ENCODE data around the gene GABRR3. TPM values are rescaled to one million over a fixed set of nuclear protein-coding genes. Genes with fewer than 3 reads are reported as not detected.

GABRR3 gene
- total and polyA plus RNA-seq, 5 donors = not detected

- 74% methylated on average over 3 of the region's 3 CpGs for WGBS
These were observed 3.8 kb upstream of the GABRR3 start for GRCh38 chr3:98038876-98039275.

GRCh38 chr3:98038286-98038685 is 3.2 kb upstream of the GABRR3 start:
- no peaks in the 10 kb centered on the region for H3K9me3 ChIP-seq (ENCODE audit: control insufficient read depth, low read length)
- H3K27me3 ChIP-seq (ENCODE audit: control insufficient read depth, insufficient read depth) = no peaks in the 10 kb centered on the region
- DNase-seq (no peak), ATAC-seq (no peak)
- H3K4me3 ChIP-seq (ENCODE audit: low read length) = no peak overlapping the region
- 62% methylated on average over 3 of the region's 3 CpGs for WGBS
- no peak overlapping the region for H3K27ac ChIP-seq (ENCODE audit: low read length)
- no peaks in the 10 kb centered on the region for H3K4me1 ChIP-seq (ENCODE audit: control insufficient read depth, insufficient read depth, low read length)
- intact Hi-C loops (cut with DNase I) = loop anchor here in 3 of 4 donors (2.0 to 5.0 kb wide), 2 partner anchors 289 to 293 kb away; no protein-coding TSS in a partner anchor

More at GRCh38 chr3:98038876-98039275, 3.8 kb upstream of the GABRR3 start:
- Histone ChIP-seq H3K4me3 (ENCODE audit: low read length) (no peak overlapping the region), H3K27me3 (ENCODE audit: control insufficient read depth, insufficient read depth) (no peaks in the 10 kb centered on the region), H3K9me3 (ENCODE audit: control insufficient read depth, low read length) (no peaks in the 10 kb centered on the region), H3K4me1 (ENCODE audit: control insufficient read depth, insufficient read depth, low read length) (no peaks in the 10 kb centered on the region), H3K27ac (ENCODE audit: low read length) (no peak overlapping the region)
- intact Hi-C loops (cut with DNase I) = loop anchor here in 3 of 4 donors (2.0 to 5.0 kb wide), 2 partner anchors 288 to 292 kb away; no protein-coding TSS in a partner anchor
- ATAC-seq = no peak
- no peak for DNase-seq

GRCh38 chr3:98034486-98034885 is 629 bp downstream of the GABRR3 start:
- intact Hi-C loops (cut with DNase I) = no loop called here

GRCh38 chr3:98034036-98034435 is 1.1 kb downstream of the GABRR3 start:
- ATAC-seq = no peak
- Histone ChIP-seq H3K9me3 (ENCODE audit: control insufficient read depth, low read length) (no peaks in the 10 kb centered on the region), H3K4me1 (ENCODE audit: control insufficient read depth, insufficient read depth, low read length) (no peaks in the 10 kb centered on the region), H3K27ac (ENCODE audit: low read length) (no peak overlapping the region), H3K4me3 (ENCODE audit: low read length) (no peak overlapping the region), H3K27me3 (ENCODE audit: control insufficient read depth, insufficient read depth) (no peaks in the 10 kb centered on the region)
- no peak for DNase-seq
- 59% methylated on average over 2 of the region's 2 CpGs for WGBS
- intact Hi-C loops (cut with DNase I) = no loop called here

More at GRCh38 chr3:98034486-98034885, 629 bp downstream of the GABRR3 start:
- ATAC-seq (no peak), DNase-seq (no peak)
- no peaks in the 10 kb centered on the region for H3K4me1 ChIP-seq (ENCODE audit: control insufficient read depth, insufficient read depth, low read length)
- no peaks in the 10 kb centered on the region for H3K9me3 ChIP-seq (ENCODE audit: control insufficient read depth, low read length)
- no peak overlapping the region for H3K4me3 ChIP-seq (ENCODE audit: low read length)
- H3K27ac ChIP-seq (ENCODE audit: low read length) = no peak overlapping the region
- 51% methylated on average over 2 of the region's 2 CpGs for WGBS
- no peaks in the 10 kb centered on the region for H3K27me3 ChIP-seq (ENCODE audit: control insufficient read depth, insufficient read depth)

- H3K4me3 ChIP-seq (ENCODE audit: low read length) = no peak overlapping the region
- no peak overlapping the region for H3K27ac ChIP-seq (ENCODE audit: low read length)
- H3K27me3 ChIP-seq (ENCODE audit: control insufficient read depth, insufficient read depth) = no peaks in the 10 kb centered on the region
- DNase-seq = no peak
- no peaks in the 10 kb centered on the region for H3K9me3 ChIP-seq (ENCODE audit: control insufficient read depth, low read length)
- H3K4me1 ChIP-seq (ENCODE audit: control insufficient read depth, insufficient read depth, low read length) = no peaks in the 10 kb centered on the region
- intact Hi-C loops (cut with DNase I) = no loop called here
- ATAC-seq = no peak
- WGBS = 35% methylated on average over 1 of the region's 1 CpG
These were observed 2.2 kb downstream of the GABRR3 start for GRCh38 chr3:98032904-98033303.

- no peaks in the 10 kb centered on the region for H3K9me3 ChIP-seq (ENCODE audit: control insufficient read depth, low read length)
- no peaks in the 10 kb centered on the region for H3K4me1 ChIP-seq (ENCODE audit: control insufficient read depth, insufficient read depth, low read length)
- DNase-seq (no peak), ATAC-seq (no peak)
- intact Hi-C loops (cut with DNase I) = no loop called here
- 56% methylated on average over 1 of the region's 1 CpG for WGBS
- H3K4me3 ChIP-seq (ENCODE audit: low read length) = no peak overlapping the region
- H3K27ac ChIP-seq (ENCODE audit: low read length) = no peak overlapping the region
- H3K27me3 ChIP-seq (ENCODE audit: control insufficient read depth, insufficient read depth) = no peaks in the 10 kb centered on the region
These were observed 2.9 kb downstream of the GABRR3 start for GRCh38 chr3:98032265-98032664.

- intact Hi-C loops (cut with DNase I) = loop anchor here in 1 of 4 donors (10.0 kb wide), 1 partner anchor 234 kb away; no protein-coding TSS in a partner anchor
- no peak for DNase-seq
- no peaks in the 10 kb centered on the region for H3K9me3 ChIP-seq (ENCODE audit: control insufficient read depth, low read length)
- no peak overlapping the region for H3K4me3 ChIP-seq (ENCODE audit: low read length)
- 63% methylated on average over 2 of the region's 2 CpGs for WGBS
- no peaks in the 10 kb centered on the region for H3K27me3 ChIP-seq (ENCODE audit: control insufficient read depth, insufficient read depth)
- H3K27ac ChIP-seq (ENCODE audit: low read length) = no peak overlapping the region
- H3K4me1 ChIP-seq (ENCODE audit: control insufficient read depth, insufficient read depth, low read length) = no peaks in the 10 kb centered on the region
- no peak for ATAC-seq
These were observed 6.0 kb downstream of the GABRR3 start for GRCh38 chr3:98029083-98029482.

- intact Hi-C loops (cut with DNase I) = loop anchor here in 1 of 4 donors (10.0 kb wide), 1 partner anchor 232 kb away; no protein-coding TSS in a partner anchor
- 31% methylated on average over 1 of the region's 1 CpG for WGBS
- ATAC-seq (no peak), DNase-seq (no peak)
- H3K9me3 ChIP-seq (ENCODE audit: control insufficient read depth, low read length) = no peaks in the 10 kb centered on the region
- no peaks in the 10 kb centered on the region for H3K27me3 ChIP-seq (ENCODE audit: control insufficient read depth, insufficient read depth)
- H3K4me3 ChIP-seq (ENCODE audit: low read length) = no peak overlapping the region
- no peak overlapping the region for H3K27ac ChIP-seq (ENCODE audit: low read length)
- no peaks in the 10 kb centered on the region for H3K4me1 ChIP-seq (ENCODE audit: control insufficient read depth, insufficient read depth, low read length)
These were observed 8.0 kb downstream of the GABRR3 start for GRCh38 chr3:98027085-98027446.

GRCh38 chr3:98026425-98027084 is 8.6 kb downstream of the GABRR3 start:
- Histone ChIP-seq H3K27me3 (ENCODE audit: control insufficient read depth, insufficient read depth) (no peaks in the 10 kb centered on the region), H3K9me3 (ENCODE audit: control insufficient read depth, low read length) (no peaks in the 10 kb centered on the region), H3K4me1 (ENCODE audit: control insufficient read depth, insufficient read depth, low read length) (no peaks in the 10 kb centered on the region), H3K27ac (ENCODE audit: low read length) (no peak overlapping the region), H3K4me3 (ENCODE audit: low read length) (no peak overlapping the region)
- WGBS = 90% methylated on average over 5 of the region's 5 CpGs
- no peak for ATAC-seq
- no peak for DNase-seq
- intact Hi-C loops (cut with DNase I) = loop anchor here in 1 of 4 donors (10.0 kb wide), 1 partner anchor 232 kb away; no protein-coding TSS in a partner anchor

GRCh38 chr3:98025392-98025945 is 9.6 kb downstream of the GABRR3 start:
- ATAC-seq (no peak), DNase-seq (no peak)
- intact Hi-C loops (cut with DNase I) = loop anchor here in 1 of 4 donors (10.0 kb wide), 1 partner anchor 231 kb away; no protein-coding TSS in a partner anchor
- no peaks in the 10 kb centered on the region for H3K4me1 ChIP-seq (ENCODE audit: control insufficient read depth, insufficient read depth, low read length)
- no peaks in the 10 kb centered on the region for H3K27me3 ChIP-seq (ENCODE audit: control insufficient read depth, insufficient read depth)
- H3K27ac ChIP-seq (ENCODE audit: low read length) = no peak overlapping the region
- H3K9me3 ChIP-seq (ENCODE audit: control insufficient read depth, low read length) = no peaks in the 10 kb centered on the region
- no peak overlapping the region for H3K4me3 ChIP-seq (ENCODE audit: low read length)
- WGBS = 94% methylated on average over 4 of the region's 4 CpGs

GRCh38 chr3:98022978-98023820 is 11.9 kb downstream of the GABRR3 start:
- no peak overlapping the region for H3K27ac ChIP-seq (ENCODE audit: low read length)
- no peaks in the 10 kb centered on the region for H3K4me1 ChIP-seq (ENCODE audit: control insufficient read depth, insufficient read depth, low read length)
- intact Hi-C loops (cut with DNase I) = loop anchor here (2.0 to 10.0 kb wide), 4 partner anchors 226 to 231 kb away; no protein-coding TSS in a partner anchor
- 27% methylated on average over 13 of the region's 13 CpGs for WGBS
- H3K4me3 ChIP-seq (ENCODE audit: low read length) = no peak overlapping the region
- ATAC-seq (peak; percentile 84 to 88), DNase-seq (peak; percentile 88 to 97 (median 95))
- H3K27me3 ChIP-seq (ENCODE audit: control insufficient read depth, insufficient read depth) = no peaks in the 10 kb centered on the region
- H3K9me3 ChIP-seq (ENCODE audit: control insufficient read depth, low read length) = no peaks in the 10 kb centered on the region
